Stimulated activated naive CD4-positive, alpha-beta T cell (primary cell): ENCODE results near the gene PCNX1.
A peak's percentile ranks its signal among the peaks of the same experiment; 100 is the strongest.
"Not testable (repeated sequence)": the region's sequence is repeated elsewhere in the genome, so short reads cannot be mapped to it uniquely, and the experiment has no call there.

ENCODE experiments used
- DNase-seq, 6 experiments: peaks; one replicate each; lab custom pipeline; 2025; lab: John Stamatoyannopoulos, UW

PCNX1 gene

DNA sequence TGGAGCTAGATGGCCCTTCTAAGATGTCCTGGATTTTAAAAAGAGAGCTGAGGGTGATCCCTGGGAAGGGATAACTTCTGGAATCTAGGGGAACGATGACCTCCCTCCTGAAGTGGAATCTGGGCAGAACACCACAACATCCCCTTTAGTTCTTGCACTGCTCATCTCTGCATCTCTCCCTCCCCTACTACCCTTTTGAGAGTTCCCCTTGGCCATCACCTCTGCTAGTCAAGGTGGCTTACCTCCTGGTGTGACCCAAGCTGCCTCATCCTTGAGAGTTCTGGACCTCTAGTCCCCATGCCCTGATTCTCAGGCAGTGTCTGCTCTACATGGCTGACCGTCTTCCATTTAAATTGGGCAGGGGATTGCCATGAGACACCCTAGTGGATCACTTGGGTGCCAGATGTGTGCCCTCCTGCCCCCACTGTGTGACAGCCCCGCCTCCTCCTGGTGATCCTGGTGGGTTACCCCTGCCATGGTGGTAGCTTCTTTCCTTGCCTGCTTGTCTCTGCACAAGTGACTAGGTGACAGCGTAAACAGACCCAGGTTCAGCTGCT lies 216.4 kb downstream of the PCNX1 start:
- no peak for DNase-seq

DNA sequence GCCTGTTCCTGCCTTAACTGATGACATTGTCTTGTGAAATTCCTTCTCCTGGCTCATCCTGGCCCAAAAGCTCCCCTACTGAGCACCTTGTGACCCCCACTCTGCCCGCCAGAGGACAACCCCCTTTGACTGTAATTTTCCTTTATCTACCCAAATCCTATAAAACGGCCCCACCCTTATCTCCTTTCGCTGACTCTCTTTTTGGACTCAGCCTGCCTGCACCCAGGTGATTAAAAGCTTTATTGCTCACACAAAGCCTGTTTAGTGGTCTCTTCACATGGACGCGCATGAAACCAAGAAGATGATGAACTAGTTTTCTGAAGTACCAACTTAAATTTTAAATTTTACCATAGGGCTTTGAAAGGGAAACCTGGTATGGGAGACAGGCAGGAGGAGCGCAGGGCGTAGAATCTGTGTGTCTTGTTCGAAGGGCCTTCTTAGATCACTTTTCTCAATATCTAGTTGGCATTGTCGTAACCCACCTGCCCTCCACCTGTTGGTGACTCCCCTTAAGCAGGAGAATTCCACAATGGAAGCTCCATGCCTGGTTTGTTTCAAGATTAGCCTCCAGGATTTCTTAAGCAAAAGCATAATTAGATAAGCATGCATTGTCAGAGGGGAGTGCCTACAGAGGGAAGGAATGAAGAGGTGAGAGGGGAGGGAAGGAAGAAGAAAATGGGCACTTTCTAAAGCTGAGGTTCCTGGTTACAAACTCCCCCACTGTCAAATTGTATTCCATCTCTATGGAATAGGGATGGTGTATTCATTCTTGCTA lies 222.6 kb downstream of the PCNX1 start:
- DNase-seq: not testable (repeated sequence)

DNA sequence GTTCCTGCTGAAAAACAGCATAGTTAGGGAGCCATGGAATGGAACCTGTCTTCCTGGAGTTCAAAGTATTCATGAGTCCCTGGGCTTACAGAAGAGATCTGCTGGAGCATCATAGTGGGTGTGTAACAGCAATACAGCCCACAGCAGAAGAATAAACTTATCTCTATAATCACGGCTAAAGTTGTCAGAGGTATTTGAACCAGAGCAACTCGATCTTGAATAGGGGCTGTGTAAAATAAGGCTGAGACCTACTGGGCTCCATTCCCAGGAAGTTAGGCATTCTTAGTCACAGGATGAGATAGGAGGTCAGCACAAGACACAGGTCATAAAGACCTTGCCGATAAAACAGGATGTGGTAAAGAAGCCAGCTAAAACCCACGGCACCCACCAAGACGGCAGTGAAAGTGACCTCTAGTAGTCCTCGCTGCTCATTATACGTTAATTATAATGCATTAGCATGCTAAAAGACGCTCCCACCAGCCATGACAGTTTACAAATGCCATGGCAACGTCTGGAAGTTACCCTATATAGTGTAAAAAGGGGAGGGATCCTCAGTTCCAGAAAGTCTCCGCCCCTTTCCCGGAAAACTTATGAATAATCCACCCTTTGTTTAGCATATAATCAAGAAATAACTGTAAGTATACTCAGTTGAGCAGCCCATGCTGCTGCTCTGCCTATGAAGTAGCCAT lies 223.4 kb downstream of the PCNX1 start:
- no peak for DNase-seq

DNA sequence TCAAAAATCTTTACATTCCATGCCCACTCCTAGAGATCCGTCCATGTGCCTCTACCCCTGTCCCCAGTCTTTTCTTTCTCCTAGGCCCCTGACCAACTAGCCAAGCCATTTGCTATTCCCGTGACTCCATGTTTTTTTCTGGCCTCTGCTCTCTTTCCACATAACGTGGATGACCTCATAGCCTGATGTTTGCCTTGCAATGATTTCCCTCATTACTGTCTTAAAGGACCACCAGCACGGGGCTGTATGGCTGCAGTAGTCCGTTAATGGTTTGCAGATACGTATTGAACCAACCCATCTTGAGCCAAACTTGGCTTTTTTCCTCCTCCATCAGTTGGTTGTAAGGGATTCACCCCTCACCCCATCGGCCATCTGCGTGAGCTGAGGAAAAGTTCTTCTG lies 226.0 kb downstream of the PCNX1 start:
- no peak for DNase-seq

DNA sequence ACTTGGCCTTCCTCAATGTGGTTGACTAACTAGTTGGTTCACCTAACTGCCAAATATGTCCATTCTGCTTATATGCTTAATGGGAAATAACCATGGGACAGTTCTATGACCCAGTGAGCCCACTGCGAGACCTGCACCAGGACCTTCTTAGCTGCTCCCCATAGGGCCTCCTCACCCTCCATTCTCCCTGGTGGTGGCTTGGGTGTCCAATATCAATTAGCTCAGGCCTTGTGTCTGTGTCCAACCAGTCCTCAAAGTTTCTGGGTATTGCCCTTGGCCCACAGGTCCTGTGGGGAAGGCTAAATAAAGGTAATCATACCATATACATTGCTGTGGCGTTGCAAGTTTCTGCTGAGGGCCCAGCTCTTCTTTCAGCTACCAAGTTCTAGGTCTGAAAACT lies 228.2 kb downstream of the PCNX1 start:
- no peak for DNase-seq

DNA sequence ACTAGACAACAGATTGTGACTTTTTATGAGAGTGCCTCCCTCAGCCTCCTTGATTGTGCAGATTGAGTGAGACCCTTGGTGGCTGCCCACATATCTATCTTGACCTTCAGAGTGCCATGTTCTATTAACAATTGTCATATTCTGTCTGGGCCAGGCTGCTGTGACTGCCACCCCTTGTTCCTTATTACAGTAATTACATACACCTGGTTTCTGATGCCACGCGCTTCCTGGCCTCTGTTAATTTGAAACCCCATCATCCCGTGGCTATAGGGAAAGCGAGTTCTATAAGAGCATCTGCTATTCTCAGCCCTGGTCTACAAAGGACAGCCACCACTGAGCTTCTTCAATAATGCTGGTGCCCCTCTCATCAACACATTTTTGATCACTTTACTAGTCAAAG lies 228.7 kb downstream of the PCNX1 start:
- no peak for DNase-seq

DNA sequence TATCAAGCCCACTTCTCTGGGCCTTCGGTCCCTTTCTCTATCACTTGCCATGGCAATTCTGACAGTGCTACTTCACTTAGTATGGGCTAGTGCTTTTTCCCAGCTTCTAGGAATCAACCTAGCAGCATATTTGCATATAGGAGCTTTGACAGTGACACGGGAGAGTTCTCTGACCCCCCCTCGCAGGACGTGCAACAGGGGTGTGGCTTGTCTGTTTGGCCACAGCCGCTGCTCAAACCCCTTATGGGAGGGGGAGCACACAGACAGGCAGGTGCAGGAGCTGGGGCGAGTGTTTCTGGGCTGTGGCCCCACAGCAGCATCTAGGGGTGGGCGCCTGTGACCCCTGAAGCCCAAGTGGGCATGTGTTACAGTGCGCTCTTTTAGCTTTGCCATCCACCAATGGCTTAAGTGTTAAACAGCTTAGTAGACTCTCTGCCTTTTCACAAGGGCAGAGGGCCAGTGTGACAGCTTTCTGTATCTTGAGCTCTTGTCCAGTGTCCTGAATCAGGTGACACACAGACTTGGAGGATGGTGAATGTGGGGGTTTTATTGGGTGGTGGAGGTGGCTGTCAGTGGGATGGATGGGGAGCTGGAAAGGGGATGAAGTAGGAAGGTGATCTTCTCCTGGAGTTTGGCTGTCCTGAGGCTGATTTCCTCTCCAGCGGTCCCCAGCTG lies 229.3 kb downstream of the PCNX1 start:
- no peak for DNase-seq

DNA sequence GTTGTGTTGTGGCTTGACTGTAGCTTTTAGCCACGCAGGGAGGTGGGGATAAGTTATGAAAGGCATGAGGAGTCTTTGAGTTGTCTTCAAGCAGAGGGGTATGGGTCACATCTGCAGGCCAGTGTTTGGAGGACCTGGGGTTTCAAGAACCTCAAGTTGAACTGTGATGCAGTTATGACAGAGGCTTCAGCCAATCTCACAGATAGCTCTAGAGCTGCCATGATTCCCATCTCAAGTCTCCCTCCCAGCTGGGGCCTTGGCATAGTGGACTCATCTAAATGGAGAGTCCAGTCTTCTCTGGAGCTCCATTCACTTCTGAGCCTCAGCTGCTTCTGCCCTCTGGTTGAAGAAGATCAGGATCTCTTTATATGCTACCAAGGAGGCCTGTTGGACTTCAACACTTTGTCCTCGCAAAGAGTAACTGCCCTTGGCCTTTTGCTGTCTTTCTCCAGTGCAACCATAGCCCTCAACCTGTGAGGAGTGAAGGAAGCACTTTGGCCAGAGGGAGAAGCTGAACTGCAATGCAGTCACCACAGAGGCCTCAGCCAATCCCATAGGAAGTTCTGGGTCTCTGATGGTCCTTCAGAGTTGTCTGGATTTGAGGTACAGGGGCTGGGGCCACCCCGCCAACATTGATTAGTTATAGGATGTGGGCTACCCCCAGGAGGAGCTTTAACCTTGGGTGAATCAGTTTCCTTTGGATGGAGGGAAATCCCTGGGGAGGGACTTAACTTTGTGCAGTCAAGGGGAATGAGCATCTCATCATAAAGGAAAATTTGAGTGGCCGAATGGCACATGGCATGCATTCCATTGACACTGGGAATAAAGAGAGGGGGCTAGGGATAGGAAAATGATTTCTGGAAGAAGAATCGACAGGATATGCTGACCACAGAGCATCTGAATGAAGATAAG lies 230.5 kb downstream of the PCNX1 start:
- no peak for DNase-seq

DNA sequence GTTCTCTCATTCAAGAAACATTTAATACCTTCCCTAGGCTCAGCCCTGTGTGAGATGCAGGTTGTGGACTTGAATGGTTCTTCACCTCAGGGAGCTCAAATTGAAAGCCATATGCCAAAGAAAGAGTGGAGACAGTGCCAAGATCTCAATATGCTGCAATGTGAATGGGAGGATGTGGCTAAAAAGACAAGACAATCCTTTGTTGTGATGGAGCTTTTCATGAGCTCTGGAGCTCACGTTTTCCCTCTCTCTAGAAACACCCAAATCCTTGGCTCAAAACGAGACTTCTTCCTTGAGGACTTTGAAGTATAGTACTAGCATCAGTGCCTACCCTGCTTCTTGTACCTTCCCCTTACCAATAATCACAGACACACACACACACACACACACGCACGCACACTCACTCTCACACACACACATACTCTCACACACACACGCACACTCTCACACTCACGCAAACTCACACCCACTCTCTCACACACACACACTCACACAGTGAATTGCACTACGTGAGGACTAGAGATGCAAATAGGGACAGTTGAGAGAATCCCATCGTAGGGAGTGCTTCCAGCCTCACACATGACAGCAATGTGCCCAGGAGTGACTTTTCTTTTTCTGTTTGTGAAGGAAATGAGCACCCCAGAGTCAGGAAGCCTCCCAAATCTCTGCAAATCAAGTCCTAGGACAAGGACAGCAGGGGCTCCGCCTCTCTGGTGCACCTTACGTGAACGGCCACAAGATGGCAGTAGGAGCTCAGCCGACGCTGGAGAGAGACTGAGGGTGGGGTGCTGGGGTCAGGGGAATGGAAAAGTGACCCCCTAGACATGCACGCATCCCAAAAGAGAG lies 231.4 kb downstream of the PCNX1 start:
- peak; percentile 12 to 62 (median 35) for DNase-seq

DNA sequence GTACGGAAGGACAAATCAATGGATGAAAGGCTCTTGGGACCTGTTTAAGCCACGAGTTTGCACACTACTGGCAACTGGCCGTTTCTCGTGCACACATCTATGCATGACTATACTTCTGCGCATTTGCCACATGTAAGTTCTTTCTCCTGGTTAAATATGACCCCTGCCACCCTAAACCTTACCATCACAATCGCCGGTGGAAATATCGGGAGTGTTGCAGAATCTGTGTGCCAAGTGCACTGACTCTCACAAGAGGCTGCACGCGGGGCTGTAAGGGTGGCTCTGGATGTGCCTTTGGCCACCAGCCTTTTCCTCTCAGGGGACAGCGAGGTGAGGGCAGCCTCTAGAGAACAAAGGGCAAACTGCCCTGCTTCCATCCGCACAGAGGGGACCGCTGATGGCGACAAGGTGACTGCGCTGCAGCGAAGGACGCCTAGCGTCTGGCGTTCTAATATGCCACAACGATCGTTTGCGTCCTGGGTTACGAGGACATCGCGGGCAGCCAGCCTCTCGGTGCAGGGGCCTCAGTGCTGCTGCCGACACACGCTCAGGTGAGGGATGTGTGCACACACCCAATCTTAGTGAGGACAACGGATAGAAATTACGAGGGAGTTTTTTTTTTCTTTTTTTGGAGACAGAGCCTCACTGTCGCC lies 232.2 kb downstream of the PCNX1 start:
- no peak for DNase-seq

DNA sequence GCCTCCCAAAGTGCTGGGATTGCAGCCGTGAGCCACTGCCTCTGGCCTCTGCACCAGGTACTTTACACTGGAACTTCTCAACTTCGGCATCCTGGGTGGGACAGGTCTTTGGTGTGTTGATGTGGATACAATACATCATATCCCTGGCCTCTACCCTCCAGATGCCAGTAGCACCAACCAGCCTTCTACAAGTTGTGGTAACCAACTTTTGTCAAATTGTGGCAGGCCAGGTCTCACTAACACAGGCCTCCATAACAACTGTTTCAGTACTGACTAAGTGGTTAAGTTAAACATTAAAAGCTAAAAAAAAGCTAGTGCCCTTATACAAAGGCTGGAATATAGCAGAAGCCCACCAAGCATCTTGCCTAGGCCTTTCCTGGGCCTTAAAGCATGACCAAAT lies 232.9 kb downstream of the PCNX1 start:
- DNase-seq: no peak

DNA sequence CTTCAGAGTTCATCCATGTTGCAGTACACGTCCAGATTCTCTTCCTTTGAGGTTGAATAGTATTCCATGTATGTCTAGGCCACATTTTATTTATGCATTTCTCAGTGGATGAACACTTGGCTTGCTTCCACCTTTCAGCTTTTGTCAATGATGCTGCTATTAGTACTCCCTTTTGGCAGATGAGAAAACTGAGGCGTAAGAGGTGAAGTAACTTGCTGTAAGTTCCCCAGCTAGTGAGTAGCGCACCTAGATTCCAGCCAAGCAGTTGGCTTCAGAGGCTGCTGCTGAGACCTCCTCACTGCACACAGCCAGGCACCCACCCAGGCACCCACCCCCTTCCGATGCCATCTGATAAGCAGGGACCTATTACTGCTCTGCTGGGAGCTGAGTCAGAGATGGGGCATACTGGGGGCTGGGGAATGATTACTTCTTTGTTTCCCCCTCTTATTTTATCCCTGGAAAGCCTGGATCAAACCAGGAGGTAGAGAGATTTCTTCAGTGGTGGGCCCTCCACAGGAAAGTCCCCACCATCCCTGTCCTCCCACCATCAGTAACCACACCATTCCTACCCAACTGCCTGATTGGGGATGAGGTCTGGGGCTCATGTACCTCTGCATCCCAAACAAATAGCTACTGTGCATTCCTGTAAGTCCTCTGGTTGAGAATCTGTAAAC lies 234.6 kb downstream of the PCNX1 start:
- no peak for DNase-seq

DNA sequence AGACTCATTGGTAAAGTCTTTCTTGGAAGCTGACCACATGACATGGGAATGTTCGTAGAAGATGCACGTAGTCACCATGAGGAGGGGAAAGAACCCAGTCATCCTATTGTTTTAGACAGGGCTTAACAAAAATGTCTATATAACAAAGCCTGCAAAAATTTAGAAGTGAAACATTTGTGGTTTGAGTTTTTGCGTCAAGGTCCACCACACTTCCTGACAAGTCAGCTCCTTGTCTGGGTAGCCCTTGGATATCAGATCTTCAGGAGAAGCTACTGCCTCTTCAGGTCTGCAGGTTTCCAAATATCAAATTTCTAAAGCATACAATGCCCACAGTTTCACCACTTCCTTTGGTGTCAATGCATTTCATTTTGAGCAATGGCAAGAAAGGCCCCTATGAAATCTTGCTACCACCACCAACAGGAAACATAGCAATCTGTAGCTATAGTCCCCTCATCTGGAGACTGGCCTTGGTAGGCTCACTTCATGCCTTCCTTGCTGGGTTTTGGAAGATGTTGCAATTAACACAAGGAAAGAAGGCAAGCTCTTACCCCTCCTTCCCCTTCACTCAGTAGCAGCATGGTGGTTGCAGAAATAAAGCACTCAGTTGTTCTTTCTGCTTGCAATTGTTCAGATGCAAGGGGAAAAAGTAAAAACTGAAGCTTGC lies 235.2 kb downstream of the PCNX1 start:
- DNase-seq: no peak

DNA sequence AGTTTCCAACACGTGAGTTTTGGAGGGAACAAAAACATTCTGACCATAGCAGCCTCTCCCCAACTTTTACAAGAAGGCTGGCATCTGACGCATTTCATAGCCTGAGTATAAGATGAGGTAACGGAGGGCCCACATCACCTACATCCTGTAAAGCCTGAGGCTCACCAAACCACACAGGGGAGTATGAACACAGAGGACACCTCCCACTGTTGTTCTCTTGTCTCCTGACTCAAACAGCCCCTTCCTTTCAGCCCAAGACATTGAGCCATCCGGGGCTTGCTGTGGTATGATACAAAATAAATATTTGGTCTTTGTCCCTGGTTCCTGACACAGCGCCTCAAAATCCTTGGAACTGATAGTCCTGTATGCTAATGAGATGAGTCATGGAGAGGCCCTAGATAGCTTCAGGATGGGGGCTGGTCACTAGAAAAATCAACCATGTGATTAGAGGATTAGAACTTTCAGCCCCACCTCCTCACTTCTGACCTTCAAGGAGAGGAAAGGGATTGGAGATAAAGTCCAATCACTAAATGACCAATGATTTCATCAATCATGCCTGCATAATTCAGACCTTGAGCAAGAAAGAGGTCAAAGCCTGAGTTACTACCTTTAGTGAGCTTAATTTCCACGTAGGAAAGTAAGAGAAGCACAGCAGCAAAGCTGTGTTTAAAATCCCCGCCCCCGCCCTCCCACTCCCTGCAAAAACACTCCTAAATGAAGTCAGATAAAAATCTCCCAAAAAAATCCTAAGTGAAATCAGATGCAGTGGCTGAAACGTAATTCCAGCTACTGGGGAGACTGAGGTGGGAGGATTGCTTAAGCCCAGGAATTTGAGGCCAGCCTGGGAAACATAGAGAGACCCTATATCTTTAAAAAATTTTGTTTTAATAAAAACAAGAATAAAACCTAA lies 236.4 kb downstream of the PCNX1 start:
- DNase-seq: peak in 1 of 6 experiments; percentile 9

DNA sequence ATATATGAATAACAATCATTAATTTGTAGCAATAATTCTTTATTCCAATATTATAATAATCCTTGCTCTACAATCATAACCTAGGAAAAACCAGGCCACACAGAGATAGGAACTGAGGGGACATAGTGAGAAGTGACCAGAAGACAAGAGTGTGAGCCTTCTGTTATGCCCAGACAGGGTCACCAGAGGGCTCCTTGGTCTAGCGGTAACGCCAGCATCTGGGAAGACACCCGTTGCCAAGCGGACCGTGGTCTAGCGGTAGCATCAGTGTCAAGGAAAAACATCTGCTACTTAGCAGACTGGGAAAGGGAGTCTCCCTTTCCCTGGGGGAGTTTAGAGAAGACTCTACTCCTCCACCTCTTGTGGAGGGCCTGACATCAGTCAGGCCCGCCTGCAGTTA lies 240.1 kb downstream of the PCNX1 start:
- DNase-seq: not testable (repeated sequence)

DNA sequence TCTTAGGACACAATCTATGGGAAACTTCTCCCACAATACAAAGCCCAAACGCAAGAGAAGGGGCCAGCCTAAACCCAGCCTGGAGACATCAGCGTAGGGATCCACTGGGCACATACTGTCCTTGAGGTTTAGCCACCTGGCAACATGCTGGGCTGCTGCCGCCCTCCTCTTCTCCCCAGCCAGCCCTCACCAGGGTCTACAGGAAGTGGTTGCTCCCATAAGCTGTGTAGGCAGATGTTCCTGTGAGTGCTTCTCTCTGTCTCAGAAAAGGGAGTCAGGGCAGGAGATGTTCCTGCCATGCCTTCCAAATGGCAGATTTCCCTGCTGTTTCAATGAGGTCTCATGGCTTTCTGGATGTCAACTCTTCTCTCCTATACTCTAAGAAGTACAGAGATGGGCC lies 241.4 kb downstream of the PCNX1 start:
- no peak for DNase-seq

DNA sequence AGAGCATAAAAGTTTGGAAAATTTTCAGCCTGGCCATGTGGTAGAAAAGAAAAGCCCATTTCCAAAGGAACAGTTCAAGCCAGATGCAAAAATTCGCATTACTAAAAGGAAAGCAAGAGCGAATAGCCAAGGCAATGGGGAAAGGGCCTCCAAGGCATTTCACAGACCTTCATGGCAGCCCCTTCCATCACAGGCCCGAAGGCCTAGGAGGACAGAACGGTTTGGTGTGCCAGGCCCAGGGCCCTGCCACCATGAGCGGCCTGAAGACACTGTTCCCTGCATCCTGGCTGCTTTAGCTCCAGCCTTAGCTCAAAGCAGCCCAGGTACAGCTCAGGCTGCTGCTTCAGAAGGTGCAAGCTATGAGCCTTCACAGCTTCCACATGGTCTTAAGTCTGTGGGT lies 243.5 kb downstream of the PCNX1 start:
- DNase-seq: no peak

DNA sequence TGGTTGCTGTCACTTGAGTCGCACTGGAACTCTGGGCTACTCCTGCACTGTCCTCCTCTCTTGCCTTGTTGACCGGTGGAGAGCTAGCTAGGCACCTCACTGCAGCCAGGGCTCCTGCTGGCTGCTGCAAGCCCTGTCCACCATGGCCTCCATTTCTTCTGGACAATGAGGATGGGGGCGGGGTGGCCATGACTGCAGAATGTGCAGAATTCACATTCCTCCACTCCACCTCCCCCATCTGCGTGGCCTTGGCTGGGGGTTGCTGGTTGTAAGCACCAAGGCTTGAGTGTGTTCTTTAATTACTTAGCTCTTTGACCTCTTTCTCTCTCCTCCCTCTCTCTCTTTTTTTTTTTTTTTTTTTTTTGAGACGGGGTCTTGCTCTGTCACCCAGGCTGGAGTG lies 248.5 kb downstream of the PCNX1 start:
- DNase-seq: no peak
